ENCODE data around the gene PRKCH. TPM values are rescaled to one million over a fixed set of nuclear protein-coding genes. Genes with fewer than 3 reads are reported as not detected.

Gene PRKCH
- total RNA-seq, 1 donor, result 3.3 TPM

- no peaks in the 10 kb centered on the region for H3K36me3 ChIP-seq (ENCODE audit: insufficient read depth, low read length)
- no peaks in the 10 kb centered on the region for H3K79me2 ChIP-seq (ENCODE audit: insufficient read depth, low read length)
- no peaks in the 10 kb centered on the region for H3K4me1 ChIP-seq (ENCODE audit: insufficient read depth, low read length)
- H2AFZ ChIP-seq (ENCODE audit: low read length), result no peak overlapping the region
- H3K4me2 ChIP-seq (ENCODE audit: insufficient read depth, low read length), result no peak overlapping the region
- no peak for TF ChIP-seq CTCF (IDR thresholded peaks at IDR 0.05; ENCODE audit: extremely low read depth, low read depth, low read length)
- peaks cover 28% of the 10 kb centered on the region for H3K27me3 ChIP-seq (ENCODE audit: insufficient read depth, low read length)
- no peaks in the 10 kb centered on the region for H4K20me1 ChIP-seq (ENCODE audit: insufficient read depth, low read length)
- no peak overlapping the region for H3K27ac ChIP-seq (ENCODE audit: low read depth, low read length)
- no peaks in the 10 kb centered on the region for H3K9me3 ChIP-seq (ENCODE audit: low read depth, low read length)
- no peak for DNase-seq (ENCODE audit: insufficient read length, low spot score, missing footprints)
- H3K4me3 ChIP-seq (ENCODE audit: insufficient read depth, low read length), result no peak overlapping the region
Measured at GRCh38 chr14:61452452-61452851, 131.1 kb downstream of the PRKCH start.

- Histone ChIP-seq H3K4me2 (ENCODE audit: insufficient read depth, low read length) (no peak overlapping the region), H3K79me2 (ENCODE audit: insufficient read depth, low read length) (no peaks in the 10 kb centered on the region), H2AFZ (ENCODE audit: low read length) (no peak overlapping the region), H3K36me3 (ENCODE audit: insufficient read depth, low read length) (no peaks in the 10 kb centered on the region), H3K4me1 (ENCODE audit: insufficient read depth, low read length) (no peaks in the 10 kb centered on the region), H3K27ac (ENCODE audit: low read depth, low read length) (no peak overlapping the region), H4K20me1 (ENCODE audit: insufficient read depth, low read length) (no peaks in the 10 kb centered on the region), H3K4me3 (ENCODE audit: insufficient read depth, low read length) (no peak overlapping the region), H3K9me3 (ENCODE audit: low read depth, low read length) (no peaks in the 10 kb centered on the region), H3K27me3 (ENCODE audit: insufficient read depth, low read length) (peaks cover 20% of the 10 kb centered on the region)
- DNase-seq (ENCODE audit: insufficient read length, low spot score, missing footprints), result no peak
- no peak for TF ChIP-seq CTCF (IDR thresholded peaks at IDR 0.05; ENCODE audit: extremely low read depth, low read depth, low read length)
Measured at GRCh38 chr14:61453103-61453767, 131.9 kb downstream of the PRKCH start.

DNA sequence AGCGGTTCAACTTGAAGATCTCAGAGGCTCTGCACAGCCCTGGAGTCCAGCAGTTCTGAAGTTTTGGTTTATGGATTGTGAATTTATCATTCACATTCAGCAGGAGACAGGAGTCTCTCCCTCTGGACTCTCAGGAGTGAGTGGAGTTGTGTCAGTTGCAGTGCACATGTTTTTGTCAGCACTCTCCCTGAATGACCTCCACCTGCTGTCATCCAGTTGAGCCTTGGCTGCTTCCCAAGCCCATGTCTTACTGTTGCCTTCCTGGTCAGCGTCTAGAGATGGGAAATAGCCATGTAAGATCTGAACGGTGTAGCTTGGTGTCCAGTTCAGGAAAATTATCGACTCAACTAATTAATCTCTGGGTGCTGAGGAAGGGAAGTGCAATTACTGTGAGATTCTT, 133.2 kb downstream of the PRKCH start:
- no peaks in the 10 kb centered on the region for H4K20me1 ChIP-seq (ENCODE audit: insufficient read depth, low read length)
- no peaks in the 10 kb centered on the region for H3K4me1 ChIP-seq (ENCODE audit: insufficient read depth, low read length)
- H3K27ac ChIP-seq (ENCODE audit: low read depth, low read length), result no peak overlapping the region
- H3K4me3 ChIP-seq (ENCODE audit: insufficient read depth, low read length), result no peak overlapping the region
- no peaks in the 10 kb centered on the region for H3K79me2 ChIP-seq (ENCODE audit: insufficient read depth, low read length)
- DNase-seq (ENCODE audit: insufficient read length, low spot score, missing footprints), result no peak
- TF ChIP-seq CTCF (IDR thresholded peaks at IDR 0.05; ENCODE audit: extremely low read depth, low read depth, low read length), result no peak
- H3K36me3 ChIP-seq (ENCODE audit: insufficient read depth, low read length), result no peaks in the 10 kb centered on the region
- H3K27me3 ChIP-seq (ENCODE audit: insufficient read depth, low read length), result peaks cover 12% of the 10 kb centered on the region
- H2AFZ ChIP-seq (ENCODE audit: low read length), result no peak overlapping the region
- H3K4me2 ChIP-seq (ENCODE audit: insufficient read depth, low read length), result no peak overlapping the region
- no peaks in the 10 kb centered on the region for H3K9me3 ChIP-seq (ENCODE audit: low read depth, low read length)

DNA sequence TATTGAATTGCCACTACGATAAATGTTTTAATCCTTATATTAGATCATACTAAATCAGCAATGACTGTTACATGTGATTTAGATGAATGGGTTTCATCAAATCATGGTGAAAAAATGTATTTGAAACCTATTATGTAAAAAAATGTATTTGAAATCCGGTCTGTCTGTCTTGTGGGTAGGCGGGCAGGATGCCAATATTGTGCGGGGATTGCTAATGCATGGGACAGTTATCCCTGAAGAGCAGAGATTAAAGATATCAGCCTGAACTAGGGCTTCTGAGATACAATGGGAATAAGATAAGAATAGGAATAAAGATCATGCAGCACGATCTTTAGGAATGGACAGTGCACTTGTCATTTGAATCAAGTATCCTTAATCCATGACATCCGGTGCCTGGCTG, 134.0 kb downstream of the PRKCH start:
- Histone ChIP-seq H3K79me2 (ENCODE audit: insufficient read depth, low read length) (no peaks in the 10 kb centered on the region), H3K9me3 (ENCODE audit: low read depth, low read length) (no peaks in the 10 kb centered on the region), H2AFZ (ENCODE audit: low read length) (no peak overlapping the region), H3K27ac (ENCODE audit: low read depth, low read length) (no peak overlapping the region), H3K36me3 (ENCODE audit: insufficient read depth, low read length) (no peaks in the 10 kb centered on the region), H3K4me3 (ENCODE audit: insufficient read depth, low read length) (no peak overlapping the region), H3K4me2 (ENCODE audit: insufficient read depth, low read length) (no peak overlapping the region), H4K20me1 (ENCODE audit: insufficient read depth, low read length) (no peaks in the 10 kb centered on the region), H3K27me3 (ENCODE audit: insufficient read depth, low read length) (peaks cover 12% of the 10 kb centered on the region), H3K4me1 (ENCODE audit: insufficient read depth, low read length) (no peaks in the 10 kb centered on the region)
- TF ChIP-seq CTCF (IDR thresholded peaks at IDR 0.05; ENCODE audit: extremely low read depth, low read depth, low read length), result no peak
- DNase-seq (ENCODE audit: insufficient read length, low spot score, missing footprints), result no peak
